GM21723 (cell line): ENCODE measurements around the gene ATP6V1B1.

Experiments used
- ATAC-seq: cut with Tn5 transposase; IDR thresholded peaks from one replicate; pipeline ENCODE4 v1.9.1; 2021; ENCODE audit warnings: mild to moderate bottlenecking, moderate library complexity; ENCODE audit not compliant: unreplicated experiment

Gene ATP6V1B1

GRCh38 chr2:70901227-70902066, 34.3 kb upstream of the ATP6V1B1 start:
- ATAC-seq: no peak

- ATAC-seq: no peak
Observed at GRCh38 chr2:70902067-70902442, 33.6 kb upstream of the ATP6V1B1 start.

- no peak for ATAC-seq
Observed at GRCh38 chr2:70902579-70902978, 33.1 kb upstream of the ATP6V1B1 start.

- ATAC-seq: no peak
Observed at GRCh38 chr2:70903171-70903570, 32.5 kb upstream of the ATP6V1B1 start.

GRCh38 chr2:70903641-70904340, 31.9 kb upstream of the ATP6V1B1 start:
- no peak for ATAC-seq

- no peak for ATAC-seq
Observed at GRCh38 chr2:70904371-70905216, 31.1 kb upstream of the ATP6V1B1 start.

- ATAC-seq: no peak
Observed at GRCh38 chr2:70905443-70906421, 30.0 kb upstream of the ATP6V1B1 start.

- ATAC-seq: no peak
Observed at GRCh38 chr2:70906439-70907005, 29.2 kb upstream of the ATP6V1B1 start.

GRCh38 chr2:70907130-70908057, 28.3 kb upstream of the ATP6V1B1 start:
- ATAC-seq: no peak

- ATAC-seq: no peak
Observed at GRCh38 chr2:70916291-70916690, 19.4 kb upstream of the ATP6V1B1 start.

- no peak for ATAC-seq
Observed at GRCh38 chr2:70918016-70918415, 17.7 kb upstream of the ATP6V1B1 start.

- ATAC-seq: peak; percentile 78
Observed at GRCh38 chr2:70919672-70920366, 15.9 kb upstream of the ATP6V1B1 start.

- ATAC-seq: no peak
Observed at GRCh38 chr2:70920367-70920715, 15.4 kb upstream of the ATP6V1B1 start.

- no peak for ATAC-seq
Observed at GRCh38 chr2:70921031-70921430, 14.7 kb upstream of the ATP6V1B1 start.

- no peak for ATAC-seq
Observed at GRCh38 chr2:70921839-70922234, 13.9 kb upstream of the ATP6V1B1 start.

- ATAC-seq: no peak
Observed at GRCh38 chr2:70922235-70923234, 13.2 kb upstream of the ATP6V1B1 start.

- no peak for ATAC-seq
Observed at GRCh38 chr2:70923378-70924015, 12.2 kb upstream of the ATP6V1B1 start.
